NCI-H2227 (cell line): ENCODE results near the gene RNF214.

Experiments used
- DNase-seq: peaks from one replicate; lab custom pipeline; 2025; ENCODE audit not compliant: unreplicated experiment; lab: John Stamatoyannopoulos, UW

Gene RNF214

GRCh38 chr11:117279711-117280376 is 47.4 kb downstream of the RNF214 start:
- DNase-seq = no peak

GRCh38 chr11:117281159-117281558 is 48.7 kb downstream of the RNF214 start:
- DNase-seq = peak; percentile 18

DNA sequence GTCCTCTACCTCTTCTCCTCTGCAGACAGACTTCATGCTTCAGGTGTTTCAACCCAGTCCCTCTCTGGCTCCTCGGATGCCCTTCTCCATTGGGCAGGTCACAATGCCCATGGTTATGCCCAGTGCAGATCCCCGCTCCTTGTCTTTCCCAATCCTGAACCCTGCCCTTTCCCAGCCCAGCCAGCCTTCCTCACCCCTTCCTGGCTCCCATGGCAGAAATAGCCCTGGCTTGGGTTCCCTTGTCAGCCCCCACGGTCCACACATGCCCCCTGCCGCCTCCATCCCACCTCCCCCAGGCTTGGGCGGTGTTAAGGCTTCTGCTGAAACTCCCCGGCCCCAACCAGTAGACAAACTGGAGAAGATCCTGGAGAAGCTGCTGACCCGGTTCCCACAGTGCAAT is 49.4 kb downstream of the RNF214 start:
- DNase-seq = no peak

- DNase-seq = no peak
Observed at GRCh38 chr11:117282956-117283355, 50.5 kb downstream of the RNF214 start.

DNA sequence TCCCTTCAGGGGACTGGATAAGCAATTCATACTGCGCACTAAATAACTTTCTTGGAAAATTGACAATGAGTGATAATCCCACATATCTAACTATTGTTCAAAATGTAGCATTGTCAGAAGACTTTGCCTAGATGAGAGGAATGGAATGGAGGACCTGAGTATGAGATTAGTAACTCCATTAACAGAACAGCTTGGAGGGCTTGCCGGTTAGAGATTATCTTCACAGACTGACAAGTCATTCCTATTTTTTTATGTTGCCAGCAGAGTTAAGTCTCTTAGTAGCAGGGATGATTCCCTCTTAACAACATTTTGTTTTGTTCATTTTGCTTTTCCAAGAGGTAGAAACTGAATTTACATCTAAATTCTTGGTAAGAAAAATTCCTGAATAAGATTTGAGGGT is 51.6 kb downstream of the RNF214 start:
- no peak for DNase-seq

DNA sequence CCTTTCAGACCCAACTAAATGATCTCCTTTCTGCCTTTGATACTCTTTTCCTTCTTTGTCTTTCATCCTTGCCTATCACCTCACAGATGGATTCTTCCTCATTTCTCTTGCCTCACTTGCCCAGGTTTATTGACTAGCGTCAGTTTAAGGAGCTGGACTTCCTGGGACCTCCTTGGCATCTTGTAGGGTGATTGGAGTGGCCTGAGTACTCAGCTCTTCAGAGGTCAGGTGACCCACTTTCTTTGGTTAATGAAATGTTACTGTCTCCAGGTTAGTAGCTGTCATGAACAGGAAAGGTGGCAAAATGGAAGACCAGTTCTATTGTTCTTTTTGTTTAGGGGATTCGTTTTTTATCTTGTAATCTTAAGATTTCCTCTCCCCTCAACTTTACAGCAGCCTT is 54.1 kb downstream of the RNF214 start:
- DNase-seq = no peak

DNA sequence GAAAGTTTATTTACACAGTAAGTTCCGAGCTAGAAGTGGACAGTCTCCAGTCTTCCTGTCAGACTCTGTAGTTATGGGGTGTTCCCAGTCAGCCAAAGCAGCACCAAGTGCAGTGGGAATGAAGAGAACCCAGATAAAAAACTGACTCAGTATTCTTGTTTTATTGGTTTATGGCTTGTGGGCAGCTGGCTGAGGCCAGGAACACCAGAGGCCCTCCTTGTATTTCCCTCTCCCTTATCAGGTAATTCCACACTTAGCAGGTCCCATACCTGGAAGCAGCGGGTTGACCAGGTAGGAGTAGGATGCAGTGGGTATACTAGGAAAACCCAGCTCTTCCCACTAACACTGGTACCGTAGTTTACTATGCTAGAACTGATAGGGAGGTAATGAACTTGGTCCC is 55.2 kb downstream of the RNF214 start:
- DNase-seq = no peak

DNA sequence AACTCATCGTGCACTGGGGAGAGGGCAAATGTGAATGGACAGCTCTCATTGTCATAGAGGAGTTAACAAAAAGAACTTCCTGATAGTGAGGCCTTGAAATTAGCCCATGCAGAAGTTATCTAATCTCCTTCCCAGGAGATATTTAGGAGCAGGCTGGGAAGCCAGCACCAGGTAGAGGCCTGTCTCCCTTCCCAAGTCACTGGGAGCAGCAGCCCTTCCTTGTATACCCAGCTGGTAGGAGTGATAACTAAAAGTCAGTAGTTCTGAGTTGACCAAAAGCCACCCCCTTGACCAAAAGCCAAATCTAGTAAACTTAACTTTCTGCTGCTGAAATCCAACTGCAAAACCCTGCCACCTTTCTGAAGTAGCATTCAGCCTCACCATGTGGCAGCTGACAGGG is 57.3 kb downstream of the RNF214 start:
- DNase-seq = no peak

GRCh38 chr11:117290809-117291396 is 58.4 kb downstream of the RNF214 start, which contains the start of gene BACE1-AS:
TSS of gene BACE1-AS (plus strand) at chr11:117291346.
- no peak for DNase-seq

DNA sequence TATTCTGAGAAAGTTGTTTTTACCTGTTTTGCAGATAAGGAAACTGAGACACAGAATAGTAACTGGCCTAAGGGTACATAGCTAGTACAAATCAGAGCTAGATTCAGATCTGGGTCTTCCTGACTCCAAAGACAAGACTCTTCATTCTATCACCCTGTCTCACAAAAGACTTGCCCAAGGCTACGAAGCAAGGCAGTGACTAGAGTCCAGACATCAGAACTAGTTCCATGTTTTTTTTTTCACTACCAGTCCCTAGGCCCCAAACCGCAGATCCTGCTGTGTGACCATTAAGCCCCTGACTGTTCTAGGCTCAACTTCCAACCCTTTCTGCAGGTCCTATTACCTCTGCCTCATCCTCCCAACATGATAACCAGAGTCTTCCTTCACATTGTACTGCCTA is 60.1 kb downstream of the RNF214 start:
- no peak for DNase-seq

DNA sequence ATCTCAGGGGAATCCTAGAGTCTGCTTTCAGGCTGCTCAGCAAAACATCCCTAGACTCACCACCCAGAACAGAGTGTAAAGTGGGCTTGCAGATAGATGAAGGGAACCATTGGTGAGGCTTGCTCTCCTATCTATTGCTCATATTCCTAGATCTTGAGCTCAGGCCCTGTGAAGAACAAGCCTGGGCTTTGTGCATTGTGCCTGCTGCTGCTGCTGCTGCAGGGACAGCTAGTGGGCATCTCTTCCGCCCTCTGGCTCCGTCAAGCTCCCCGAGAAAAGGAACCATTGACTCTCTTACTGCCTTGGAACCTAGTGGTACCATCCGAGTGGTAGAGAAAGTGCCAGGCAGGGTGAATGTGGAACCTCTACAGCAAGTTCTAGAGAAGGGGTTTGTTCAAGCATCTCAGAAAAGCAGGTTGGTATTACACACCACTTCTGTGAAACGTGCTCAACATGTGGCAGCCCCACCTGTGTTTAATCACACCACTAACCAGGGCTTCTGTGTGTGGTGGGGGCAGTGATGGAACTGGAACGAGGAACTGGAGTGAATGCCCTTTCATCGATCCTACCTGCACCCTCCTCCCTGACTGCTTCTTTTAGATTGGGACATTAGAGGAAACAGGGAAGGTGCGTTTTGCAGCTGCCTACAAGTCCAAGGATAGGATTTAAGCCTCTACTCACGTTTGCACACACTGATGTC is 63.1 kb downstream of the RNF214 start:
- no peak for DNase-seq

DNA sequence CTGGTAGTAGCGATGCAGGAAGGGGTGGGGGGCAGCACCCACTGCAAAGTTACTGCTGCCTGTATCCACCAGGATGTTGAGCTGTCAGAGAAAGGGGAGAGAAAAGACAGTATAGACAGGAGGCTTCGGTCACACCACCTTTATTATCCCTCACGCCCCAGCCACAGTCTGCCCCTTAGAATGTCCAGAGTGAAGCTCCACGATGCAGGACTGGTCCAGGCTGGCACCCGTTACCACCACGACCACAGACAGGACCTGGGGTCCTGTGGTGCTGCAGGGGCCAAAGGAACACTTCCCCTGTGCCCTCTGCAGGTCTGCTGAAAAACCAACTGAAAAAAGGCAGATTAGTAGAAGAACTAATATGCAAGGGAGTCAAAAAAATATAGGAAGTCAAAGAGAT is 64.4 kb downstream of the RNF214 start:
- DNase-seq = no peak

DNA sequence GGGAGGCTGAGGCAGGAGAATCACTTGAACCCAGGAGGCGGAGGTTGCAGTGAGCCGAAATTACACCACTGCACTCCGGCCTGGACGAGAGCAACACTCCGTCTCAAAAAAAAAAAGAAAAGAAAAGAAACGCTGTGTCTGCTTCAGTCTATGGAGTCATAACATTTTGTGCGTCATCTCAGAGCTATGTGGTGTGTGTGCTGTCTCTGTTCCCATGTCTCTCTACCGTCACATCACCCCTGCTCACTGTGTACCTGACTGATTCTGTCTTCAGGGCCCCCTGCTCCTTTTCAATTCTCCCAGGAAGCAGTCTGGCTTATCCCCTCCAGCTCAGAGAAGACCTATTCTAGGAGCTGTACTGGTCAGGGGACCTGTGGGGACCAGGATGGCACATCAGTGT is 65.7 kb downstream of the RNF214 start:
- no peak for DNase-seq

- DNase-seq = peak; percentile 37
Observed at GRCh38 chr11:117299351-117300282, 67.1 kb downstream of the RNF214 start.

- DNase-seq = peak; percentile 48
Observed at GRCh38 chr11:117300283-117300663, 67.8 kb downstream of the RNF214 start.

DNA sequence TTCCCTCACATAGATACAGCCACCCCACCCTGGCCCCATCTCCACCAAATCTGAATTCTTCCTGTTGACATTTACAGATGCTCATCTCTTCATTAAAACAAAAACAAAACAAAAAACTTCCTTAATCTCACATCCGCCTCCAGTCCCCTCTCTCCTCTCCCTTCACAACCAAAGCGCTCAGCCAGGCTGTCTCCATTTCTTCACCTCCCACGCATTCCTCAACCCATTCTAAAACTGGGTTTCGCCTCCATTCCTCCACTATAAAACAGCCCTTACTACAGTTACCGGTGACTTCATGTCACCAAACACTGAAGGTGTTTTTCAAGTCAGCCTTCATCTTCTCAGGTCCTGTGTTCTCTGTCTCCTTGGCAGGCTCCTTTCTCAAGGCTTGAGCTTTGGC is 68.3 kb downstream of the RNF214 start:
- no peak for DNase-seq

GRCh38 chr11:117302228-117302627 is 69.8 kb downstream of the RNF214 start:
- no peak for DNase-seq

GRCh38 chr11:117303101-117303500 is 70.6 kb downstream of the RNF214 start:
- DNase-seq = no peak

GRCh38 chr11:117303646-117304315 is 71.3 kb downstream of the RNF214 start:
- no peak for DNase-seq

DNA sequence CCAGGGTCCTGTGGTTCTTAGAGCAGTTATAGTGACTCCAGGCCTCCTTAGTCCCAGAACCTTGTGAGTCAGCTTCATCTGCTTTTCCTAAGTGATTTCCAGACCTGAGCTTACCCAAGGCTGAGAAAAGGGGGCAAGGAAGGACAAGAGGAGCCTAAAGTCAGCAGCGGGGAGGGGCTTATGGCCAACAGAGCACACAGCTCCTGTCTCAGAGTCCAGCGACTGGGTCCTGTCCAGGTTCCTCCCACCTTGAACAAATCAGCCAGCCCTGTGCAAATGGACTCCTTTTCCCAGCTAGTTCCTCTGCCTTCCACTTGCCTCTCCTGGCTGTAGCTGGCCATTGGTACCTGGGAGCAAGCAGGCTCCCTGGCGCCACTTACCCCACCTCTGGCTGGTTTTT is 72.7 kb downstream of the RNF214 start:
- DNase-seq = no peak

DNA sequence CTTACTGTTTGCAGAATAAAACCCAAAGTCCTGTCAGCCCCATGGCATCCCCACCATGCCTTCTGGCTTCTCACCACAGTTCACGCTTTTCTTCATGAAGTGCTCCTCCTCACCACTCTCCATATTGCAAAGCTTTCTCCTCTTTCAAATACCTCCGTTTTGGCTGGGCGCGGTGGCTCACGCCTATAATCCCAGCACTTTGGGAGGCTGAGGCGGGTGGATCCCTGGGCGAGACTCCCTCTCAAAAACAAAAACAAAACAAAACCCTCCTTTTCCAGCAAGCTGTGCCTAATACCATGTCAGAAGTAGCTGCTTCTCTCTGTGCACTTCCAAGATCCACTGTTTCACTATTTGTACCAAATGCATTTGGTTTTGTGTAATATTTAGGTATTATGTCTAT is 76.8 kb downstream of the RNF214 start:
- no peak for DNase-seq
